KMS-11 (cell line): ENCODE data around the gene LMLN.

Source experiments
- H2AFZ ChIP-seq: fragments of 200-600 bp; sonication (generic); 2 replicates; pipeline ENCODE4 v1.6.1; 2016; ENCODE audit warnings: antibody characterized with exemption, mixed run types, low read depth
- H3K27ac ChIP-seq: fragments of 200-600 bp; sonication (generic); 2 replicates; pipeline ENCODE4 v1.6.1; 2016; ENCODE audit warnings: mild to moderate bottlenecking, mixed run types
- H3K27me3 ChIP-seq: fragments of 200-600 bp; sonication (generic); 2 replicates; pipeline ENCODE4 v1.6.1; 2017; ENCODE audit warnings: mild to moderate bottlenecking, low read depth, mixed run types, moderate library complexity; ENCODE audit not compliant: insufficient read depth
- H3K36me3 ChIP-seq: fragments of 200-600 bp; sonication (generic); 2 replicates; pipeline ENCODE4 v1.6.1; 2017; ENCODE audit warnings: mild to moderate bottlenecking, mixed run types; ENCODE audit not compliant: insufficient read depth
- H3K4me1 ChIP-seq: fragments of 200-600 bp; sonication (generic); 2 replicates; pipeline ENCODE4 v1.6.1; 2016; ENCODE audit warnings: mild to moderate bottlenecking, low read depth, mixed run types; ENCODE audit not compliant: poor library complexity, severe bottlenecking
- H3K4me2 ChIP-seq: fragments of 200-600 bp; sonication (generic); 2 replicates; pipeline ENCODE4 v1.7.0; 2016; ENCODE audit warnings: mild to moderate bottlenecking, mixed run types
- H3K4me3 ChIP-seq: fragments of 200-600 bp; sonication (generic); IDR thresholded peaks from 2 replicates; pipeline ENCODE4 v1.6.1; 2017; ENCODE audit warnings: low read depth, low read length, mixed read lengths; ENCODE audit not compliant: insufficient read depth
- H3K79me2 ChIP-seq: fragments of 200-600 bp; sonication (generic); 2 replicates; pipeline ENCODE4 v1.6.1; 2016; ENCODE audit warnings: low read depth, mixed run types; ENCODE audit not compliant: insufficient read depth
- H3K9ac ChIP-seq: fragments of 200-600 bp; sonication (generic); 2 replicates; pipeline ENCODE4 v1.6.1; 2016; ENCODE audit warnings: mild to moderate bottlenecking, mixed run types
- H4K20me1 ChIP-seq: fragments of 200-600 bp; sonication (generic); 2 replicates; pipeline ENCODE4 v1.6.1; 2016; ENCODE audit warnings: mild to moderate bottlenecking, mixed run types; ENCODE audit not compliant: insufficient read depth
- TF ChIP-seq, protein P1 (sequence below): fragments of 200-600 bp; sonication (generic); conservative IDR thresholded peaks from 2 replicates; pipeline ENCODE4 v1.6.1; 2017; ENCODE audit warnings: low read depth, mild to moderate bottlenecking, antibody characterized with exemption, low read length, moderate library complexity, mixed read lengths

Gene LMLN

DNA sequence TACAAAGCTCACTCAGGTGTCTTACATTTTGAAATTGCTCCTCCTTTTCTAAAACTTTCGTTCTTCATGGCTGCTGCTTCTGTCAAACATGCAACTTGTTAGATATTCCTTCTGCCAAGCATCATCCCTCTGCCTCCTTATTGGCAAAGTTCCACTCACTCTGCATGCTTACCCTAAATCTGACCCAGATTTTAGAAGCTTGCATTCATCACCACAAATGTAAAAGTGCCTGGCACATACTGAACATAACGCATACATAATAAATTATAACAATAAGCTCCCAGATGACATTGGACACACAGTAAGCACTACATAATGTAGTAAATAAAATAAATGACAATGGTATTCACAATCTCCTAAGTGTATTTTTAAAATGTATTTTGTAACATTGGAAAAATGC is 107.4 kb downstream of the LMLN start:
- H3K4me3 ChIP-seq = no peak overlapping the region
- H3K9ac ChIP-seq = no peak overlapping the region
- no peak overlapping the region for H2AFZ ChIP-seq
- H4K20me1 ChIP-seq = no peaks in the 10 kb centered on the region
- TF ChIP-seq, protein P1, sequence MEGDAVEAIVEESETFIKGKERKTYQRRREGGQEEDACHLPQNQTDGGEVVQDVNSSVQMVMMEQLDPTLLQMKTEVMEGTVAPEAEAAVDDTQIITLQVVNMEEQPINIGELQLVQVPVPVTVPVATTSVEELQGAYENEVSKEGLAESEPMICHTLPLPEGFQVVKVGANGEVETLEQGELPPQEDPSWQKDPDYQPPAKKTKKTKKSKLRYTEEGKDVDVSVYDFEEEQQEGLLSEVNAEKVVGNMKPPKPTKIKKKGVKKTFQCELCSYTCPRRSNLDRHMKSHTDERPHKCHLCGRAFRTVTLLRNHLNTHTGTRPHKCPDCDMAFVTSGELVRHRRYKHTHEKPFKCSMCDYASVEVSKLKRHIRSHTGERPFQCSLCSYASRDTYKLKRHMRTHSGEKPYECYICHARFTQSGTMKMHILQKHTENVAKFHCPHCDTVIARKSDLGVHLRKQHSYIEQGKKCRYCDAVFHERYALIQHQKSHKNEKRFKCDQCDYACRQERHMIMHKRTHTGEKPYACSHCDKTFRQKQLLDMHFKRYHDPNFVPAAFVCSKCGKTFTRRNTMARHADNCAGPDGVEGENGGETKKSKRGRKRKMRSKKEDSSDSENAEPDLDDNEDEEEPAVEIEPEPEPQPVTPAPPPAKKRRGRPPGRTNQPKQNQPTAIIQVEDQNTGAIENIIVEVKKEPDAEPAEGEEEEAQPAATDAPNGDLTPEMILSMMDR = no peak
- no peak overlapping the region for H3K4me2 ChIP-seq
- H3K79me2 ChIP-seq = no peaks in the 10 kb centered on the region
- H3K4me1 ChIP-seq = no peaks in the 10 kb centered on the region
- H3K27me3 ChIP-seq = no peaks in the 10 kb centered on the region
- H3K36me3 ChIP-seq = no peaks in the 10 kb centered on the region
- H3K27ac ChIP-seq = no peak overlapping the region

DNA sequence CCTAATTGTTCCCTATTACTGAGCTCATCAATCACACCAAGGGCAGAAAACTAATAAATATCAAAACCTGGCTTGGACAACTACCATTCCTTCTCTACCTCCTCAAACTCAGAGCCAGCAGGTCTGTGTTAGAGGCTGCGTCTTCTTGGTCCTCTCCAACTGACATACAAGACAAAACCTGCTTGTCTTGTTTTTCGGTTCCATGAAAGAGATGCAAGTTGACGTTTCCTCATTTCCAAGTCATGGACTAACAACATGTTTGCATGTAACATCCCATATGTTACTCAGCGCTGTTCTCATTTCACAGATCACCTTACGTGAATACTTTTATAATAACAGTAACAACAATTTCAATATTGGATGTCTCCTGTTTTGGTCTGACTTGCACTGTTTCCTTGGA is 110.9 kb downstream of the LMLN start:
- no peaks in the 10 kb centered on the region for H4K20me1 ChIP-seq
- H3K9ac ChIP-seq = no peak overlapping the region
- TF ChIP-seq, protein P1 = no peak
- no peaks in the 10 kb centered on the region for H3K4me1 ChIP-seq
- H3K4me2 ChIP-seq = no peak overlapping the region
- H3K4me3 ChIP-seq = no peak overlapping the region
- no peak overlapping the region for H3K27ac ChIP-seq
- no peak overlapping the region for H2AFZ ChIP-seq
- H3K27me3 ChIP-seq = no peaks in the 10 kb centered on the region
- H3K79me2 ChIP-seq = no peaks in the 10 kb centered on the region
- H3K36me3 ChIP-seq = no peaks in the 10 kb centered on the region

DNA sequence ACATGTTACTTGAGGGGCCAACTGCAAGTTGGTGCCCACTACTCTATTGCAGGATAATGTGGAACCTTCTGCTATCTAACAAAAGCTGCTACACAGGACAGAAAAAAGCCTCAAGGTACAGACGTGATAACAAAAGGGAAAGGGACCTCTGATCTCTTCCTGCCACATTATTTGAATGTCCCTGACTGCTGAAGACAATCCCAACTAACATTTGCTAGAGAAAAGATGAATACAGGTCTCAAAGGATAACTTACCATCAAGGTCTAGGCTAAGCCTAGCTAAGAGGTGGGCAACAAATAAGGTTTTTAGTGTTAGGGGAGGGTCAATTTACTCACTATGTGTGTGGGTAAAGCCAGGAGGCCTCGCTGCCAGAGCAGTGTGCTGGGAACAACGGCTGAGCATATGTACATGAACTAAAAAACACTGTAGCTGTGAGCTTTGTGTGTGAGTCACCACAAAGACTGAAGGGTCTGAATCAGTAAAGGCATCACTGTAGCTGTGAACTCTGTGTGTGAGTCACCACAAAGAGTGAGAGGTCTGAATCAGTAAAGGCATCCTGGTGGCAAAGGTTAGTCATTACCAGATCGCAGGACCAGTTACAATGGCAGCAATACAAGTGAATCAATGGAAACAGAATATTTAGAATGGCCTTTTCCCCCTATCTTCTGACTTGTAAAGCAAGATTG is 111.7 kb downstream of the LMLN start:
- H3K9ac ChIP-seq = no peak overlapping the region
- H3K4me3 ChIP-seq = no peak overlapping the region
- H3K27ac ChIP-seq = no peak overlapping the region
- TF ChIP-seq, protein P1 = no peak
- H3K27me3 ChIP-seq = no peaks in the 10 kb centered on the region
- no peaks in the 10 kb centered on the region for H3K36me3 ChIP-seq
- H3K79me2 ChIP-seq = no peaks in the 10 kb centered on the region
- H3K4me1 ChIP-seq = no peaks in the 10 kb centered on the region
- H2AFZ ChIP-seq = no peak overlapping the region
- no peaks in the 10 kb centered on the region for H4K20me1 ChIP-seq
- no peak overlapping the region for H3K4me2 ChIP-seq

DNA sequence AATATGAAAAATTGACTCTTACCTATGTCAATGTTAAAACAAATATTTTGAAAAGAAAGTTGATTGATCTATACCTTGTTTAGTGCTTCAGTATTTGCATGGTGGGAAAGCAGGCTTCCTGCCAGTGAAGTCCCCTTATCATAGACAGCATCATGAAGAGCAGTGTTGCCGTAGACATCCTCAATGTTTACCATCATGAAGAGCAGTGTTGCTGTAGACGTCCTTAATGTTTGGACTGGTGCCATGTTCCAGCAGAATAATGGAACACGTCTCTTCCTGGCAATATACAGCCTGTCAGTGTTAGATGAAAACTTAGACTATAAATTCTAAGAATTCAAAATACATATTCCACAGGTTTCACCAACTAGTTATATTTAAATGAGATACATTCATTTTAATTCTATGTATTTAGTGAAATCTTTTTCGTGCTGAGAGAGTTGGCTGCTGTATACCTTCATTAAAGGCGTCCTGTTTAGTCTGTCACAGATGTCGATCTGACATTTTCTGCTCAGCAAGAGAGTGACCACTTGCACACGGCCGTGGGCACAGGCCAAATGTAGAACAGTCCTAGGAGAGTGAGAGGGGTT is 116.8 kb downstream of the LMLN start:
- TF ChIP-seq, protein P1 = no peak
- Histone ChIP-seq H3K79me2 (no peaks in the 10 kb centered on the region), H3K9ac (no peak overlapping the region), H3K4me2 (no peak overlapping the region), H3K27me3 (no peaks in the 10 kb centered on the region; the same call in 1 of the 2 replicates), H3K36me3 (no peaks in the 10 kb centered on the region), H4K20me1 (no peaks in the 10 kb centered on the region), H3K4me3 (no peak overlapping the region), H3K4me1 (peaks cover 14% of the 10 kb centered on the region), H3K27ac (no peak overlapping the region), H2AFZ (no peak overlapping the region)
